HG03025 (cell line): ENCODE measurements around the gene CPPED1.

Experiments
- ATAC-seq: cut with Tn5 transposase; IDR thresholded peaks from one replicate; pipeline ENCODE4 v1.9.1; 2021; ENCODE audit warnings: mild to moderate bottlenecking, moderate library complexity; ENCODE audit not compliant: unreplicated experiment, low FRiP score

Gene CPPED1

DNA sequence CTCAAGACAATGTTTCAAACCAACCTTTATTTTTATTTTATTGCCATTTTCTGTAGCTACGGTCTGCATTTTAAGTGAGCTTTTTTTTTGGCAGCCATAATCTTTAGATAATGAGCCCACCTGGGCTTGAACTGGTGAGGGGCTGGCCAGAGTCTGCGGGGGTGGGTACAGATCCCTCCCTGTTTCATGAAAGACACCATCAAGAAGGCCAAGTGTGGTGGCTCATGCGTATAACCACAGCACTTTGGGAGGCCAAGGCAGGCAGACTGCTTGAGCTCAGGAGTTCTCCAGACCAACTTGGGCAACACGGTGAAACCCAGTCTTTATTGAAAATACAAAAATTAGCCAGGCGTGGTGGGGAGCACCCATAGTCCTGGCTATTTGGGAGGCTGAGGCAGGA lies 113.7 kb downstream of the CPPED1 start:
- ATAC-seq: no peak

DNA sequence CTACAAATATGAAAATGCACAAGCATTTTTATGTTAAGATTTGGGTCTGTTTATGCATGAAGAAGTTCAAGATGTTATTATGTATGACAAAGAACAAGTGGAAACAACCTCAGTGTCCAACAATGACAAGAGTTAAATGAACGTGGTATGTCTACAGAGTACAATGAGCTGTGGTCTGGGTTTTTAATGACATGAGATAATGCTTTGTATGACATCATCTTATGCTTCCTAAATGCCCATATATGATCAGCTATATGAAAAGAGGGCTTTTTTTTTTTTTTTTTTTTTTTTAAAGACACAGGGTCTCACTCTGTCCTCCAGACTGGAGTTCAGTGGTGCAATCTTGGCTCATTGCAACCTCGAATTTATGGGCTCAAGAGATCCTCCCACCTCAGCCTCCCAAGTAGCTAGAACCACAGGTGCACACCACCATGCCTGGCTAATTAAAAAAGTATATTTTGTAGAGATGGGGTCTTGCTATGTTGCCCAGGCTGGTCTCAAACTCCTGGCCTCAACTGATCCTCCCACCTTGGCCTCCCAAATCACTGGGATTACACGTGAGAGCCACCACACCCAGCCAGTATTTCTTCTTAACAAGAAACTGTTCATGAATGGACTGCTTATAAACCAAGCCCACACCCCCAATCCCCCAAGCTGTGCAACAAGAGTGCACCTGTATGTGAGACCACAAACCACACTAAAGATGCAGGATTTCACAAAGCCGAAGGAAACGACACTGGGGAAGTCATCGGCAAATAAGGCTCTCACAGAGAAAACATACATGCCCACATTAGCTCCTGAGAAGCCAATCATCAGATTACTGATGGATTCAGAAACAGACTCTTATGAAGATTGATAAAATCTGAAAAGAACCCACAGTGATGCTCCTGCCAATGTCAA lies 114.5 kb downstream of the CPPED1 start:
- no peak for ATAC-seq

DNA sequence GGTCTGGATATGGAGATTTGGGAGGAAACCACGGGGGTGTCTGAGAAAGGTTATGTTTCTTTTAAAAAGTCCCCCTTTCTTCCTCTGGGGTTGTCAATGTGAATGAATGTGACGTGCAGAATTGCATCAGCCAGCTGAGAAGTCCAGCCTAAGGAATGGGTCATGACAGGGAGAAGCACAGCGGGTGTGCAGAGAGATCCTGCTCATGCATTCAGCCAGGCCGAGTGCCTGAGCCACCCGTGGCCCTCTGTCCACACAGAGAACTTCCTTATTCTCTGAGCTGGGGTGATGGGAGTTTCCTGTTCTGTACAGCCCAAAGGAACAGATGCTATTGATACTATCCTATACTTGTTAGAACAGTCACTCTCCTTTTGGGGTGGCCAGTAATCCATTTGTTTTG lies 117.9 kb downstream of the CPPED1 start:
- ATAC-seq: no peak

DNA sequence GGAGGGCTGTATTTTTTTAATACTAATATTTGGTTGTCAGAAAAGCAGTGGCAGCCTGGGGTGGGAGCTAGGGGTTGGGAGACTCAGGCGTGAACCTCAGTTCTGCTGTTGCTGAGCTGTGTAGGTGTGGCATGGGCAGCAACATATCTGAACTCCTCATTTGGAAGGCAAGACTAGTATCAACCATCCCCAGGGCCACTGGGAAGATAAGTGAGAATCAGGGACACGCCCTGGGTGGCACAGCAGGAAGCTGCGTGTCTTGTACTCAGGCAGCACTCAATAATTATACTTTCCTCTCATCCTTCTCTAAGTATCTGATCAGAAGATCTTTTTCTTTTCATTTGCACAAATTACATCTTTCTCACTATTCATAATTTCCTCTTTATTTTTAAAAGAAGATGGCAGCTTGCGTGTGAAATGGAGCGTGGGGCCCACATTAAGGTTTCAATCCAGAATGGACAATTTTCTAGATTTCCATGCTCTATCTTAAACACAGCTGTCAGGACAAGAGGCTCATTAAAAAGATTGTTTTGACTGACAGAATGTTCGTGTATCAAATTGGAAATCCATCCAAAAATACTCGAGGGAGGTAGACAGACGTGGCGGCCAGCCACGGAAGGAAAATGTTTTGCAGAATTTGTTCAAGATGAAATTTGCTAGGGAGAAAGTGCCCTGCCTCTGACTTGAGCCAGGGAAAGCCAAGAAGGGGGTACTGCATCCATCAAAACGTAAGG lies 121.1 kb downstream of the CPPED1 start:
- ATAC-seq: no peak

DNA sequence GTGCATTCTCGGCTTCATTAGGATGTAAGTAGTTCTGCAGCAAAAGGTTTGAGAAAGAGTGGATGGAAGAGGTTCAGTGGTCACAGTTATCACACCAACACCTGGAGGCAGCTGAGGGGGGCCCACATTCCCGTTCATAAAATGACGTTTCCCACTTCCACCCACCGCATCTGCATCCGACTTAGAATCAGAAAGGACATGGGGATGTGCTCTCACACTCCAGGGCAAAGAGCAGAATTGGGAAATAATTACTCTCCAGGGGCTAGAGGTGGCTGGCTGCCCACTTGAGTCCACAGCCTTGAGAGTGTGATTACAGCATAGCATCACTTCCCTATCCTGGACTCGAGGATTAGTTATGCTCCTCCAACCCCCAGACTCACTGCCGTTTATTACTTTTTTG lies 122.0 kb downstream of the CPPED1 start:
- ATAC-seq: no peak

DNA sequence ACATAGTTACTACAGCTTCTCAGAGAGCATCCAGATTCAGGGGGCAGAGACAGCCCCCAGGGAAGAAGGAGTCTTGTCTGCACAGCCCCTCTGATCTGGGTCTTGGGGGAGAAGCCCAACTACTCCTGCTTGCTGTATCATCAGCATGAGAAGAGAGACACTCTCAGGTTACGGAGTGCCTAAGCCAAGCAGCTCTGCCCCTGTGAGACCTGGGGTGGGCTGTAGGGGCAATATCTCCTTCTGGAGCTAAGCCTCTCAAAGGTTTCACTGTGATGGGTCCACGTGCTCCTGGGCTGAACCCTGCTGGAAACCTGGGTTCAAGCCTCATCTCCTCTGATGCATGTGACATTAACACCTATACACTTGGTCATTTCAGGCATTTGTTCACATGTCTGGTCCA lies 123.2 kb downstream of the CPPED1 start:
- ATAC-seq: no peak

DNA sequence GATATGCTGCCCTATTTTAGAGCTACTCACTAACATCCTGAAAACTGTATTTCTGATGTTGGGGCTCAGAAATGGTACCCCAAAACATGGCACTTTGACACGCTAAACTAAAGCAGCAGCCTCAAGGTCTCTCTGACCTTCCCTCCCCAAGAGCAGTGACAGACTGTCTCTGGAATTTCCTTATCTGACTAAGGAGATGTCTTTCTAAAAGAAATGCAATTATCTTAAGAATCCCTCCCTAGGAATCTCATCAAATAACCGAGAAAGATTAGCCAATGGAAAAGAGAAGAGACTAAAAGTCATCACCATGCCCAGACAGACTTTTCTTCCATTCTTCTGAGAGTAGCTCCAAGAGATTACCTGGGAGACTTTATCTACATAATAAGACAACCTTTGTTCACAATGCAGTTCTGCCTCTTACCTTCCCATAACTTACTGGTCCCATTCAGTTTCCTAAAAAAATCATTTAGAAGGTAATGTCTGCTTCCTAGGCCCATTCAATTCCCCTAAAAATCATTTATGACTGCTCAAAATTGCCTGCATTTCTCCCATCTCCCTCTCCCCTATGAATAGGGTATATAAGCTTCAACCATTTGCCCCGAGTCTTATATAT lies 123.9 kb downstream of the CPPED1 start:
- ATAC-seq: no peak

DNA sequence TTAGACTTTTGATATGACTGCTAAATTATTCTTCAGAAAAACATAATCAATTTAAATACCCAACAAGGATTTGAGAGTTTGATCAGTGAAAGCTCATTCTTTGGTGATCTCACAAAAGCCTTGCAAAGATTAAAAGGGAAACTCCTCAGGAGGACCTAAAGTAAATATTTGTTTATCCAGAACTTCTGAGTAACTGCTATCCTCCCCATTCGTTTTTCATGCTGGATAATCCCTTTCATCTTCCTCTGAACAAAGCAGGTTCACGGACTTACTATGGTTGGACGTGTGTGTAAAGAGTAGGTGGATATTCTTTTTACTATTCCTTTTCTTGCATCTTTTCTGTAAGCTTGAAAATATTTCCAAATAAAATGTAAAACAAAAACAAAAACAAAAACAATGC lies 124.7 kb downstream of the CPPED1 start:
- ATAC-seq: no peak

DNA sequence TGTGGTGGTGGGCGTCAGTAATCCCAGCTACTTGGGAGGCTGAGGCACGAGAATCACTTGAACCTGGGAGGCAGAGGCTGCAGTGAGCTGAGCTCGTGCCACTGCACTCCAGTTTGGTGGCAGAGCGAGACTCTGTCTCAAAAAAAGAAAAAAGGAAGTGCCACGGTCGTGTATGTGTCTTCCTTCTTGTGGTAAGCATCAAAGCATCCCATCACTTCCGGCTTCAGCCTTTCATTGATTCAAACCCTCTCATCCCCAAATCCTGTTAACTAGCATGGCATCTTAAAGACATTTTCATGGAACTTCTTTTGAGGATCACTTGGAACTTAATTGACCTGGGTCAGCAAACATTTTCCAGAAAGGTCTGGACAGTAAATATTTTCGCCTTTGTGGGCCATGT lies 126.2 kb downstream of the CPPED1 start:
- ATAC-seq: no peak

DNA sequence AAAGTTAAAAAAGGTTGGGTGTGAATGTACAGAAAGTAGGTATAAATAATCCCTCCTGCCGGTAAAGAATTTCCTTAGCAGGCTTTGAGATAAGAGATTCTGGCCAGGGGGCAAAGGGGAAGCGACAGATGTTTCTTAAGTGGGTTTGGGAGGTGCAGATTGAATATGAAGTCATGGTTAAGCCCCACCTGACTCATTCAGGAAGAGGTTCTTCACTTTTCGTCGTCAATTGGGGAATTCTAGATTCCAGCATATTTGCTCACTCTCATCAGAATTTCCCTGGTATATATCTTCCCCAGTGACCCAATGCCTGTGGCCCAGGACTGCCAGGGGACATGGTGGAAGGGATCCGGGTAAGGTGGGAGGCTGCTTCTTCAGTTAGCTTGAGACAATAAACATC lies 127.8 kb downstream of the CPPED1 start:
- no peak for ATAC-seq

DNA sequence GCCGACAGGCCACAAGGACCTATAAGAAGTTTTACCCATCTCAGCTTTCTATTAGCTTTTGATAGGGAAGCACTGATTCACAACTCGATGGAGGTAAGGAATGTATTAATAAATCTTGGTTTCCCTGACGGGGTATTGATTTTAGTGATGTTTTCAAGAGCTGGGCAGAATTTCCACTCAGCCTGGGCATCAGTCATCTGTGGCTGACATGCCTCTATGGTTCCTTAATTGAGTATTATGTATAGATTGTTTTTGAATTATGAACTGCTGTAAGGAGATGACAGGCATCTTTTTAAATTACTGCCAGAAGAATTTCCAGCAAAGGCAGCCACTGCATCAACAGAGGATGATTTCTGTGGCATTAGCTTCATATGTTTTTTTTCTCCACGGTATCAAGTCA lies 128.6 kb downstream of the CPPED1 start:
- ATAC-seq: no peak

DNA sequence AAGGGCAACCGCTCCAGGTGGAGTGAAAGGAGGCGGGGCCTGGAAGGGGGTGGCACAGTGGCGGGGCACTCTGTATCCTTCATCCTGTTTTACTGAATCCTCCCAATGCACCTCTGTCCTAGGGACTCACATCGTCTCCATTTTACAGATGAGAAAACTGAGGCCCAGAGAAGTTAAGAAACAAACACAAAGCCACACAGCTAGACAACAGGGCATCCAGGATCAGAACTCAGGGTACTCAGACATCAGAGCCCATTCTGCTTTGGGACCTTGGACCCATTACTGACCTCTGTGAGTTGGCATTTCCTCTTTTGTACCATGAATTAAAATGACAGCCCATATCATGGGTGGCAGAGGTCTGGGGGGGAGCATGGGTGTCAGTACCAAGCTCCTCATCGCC lies 129.2 kb downstream of the CPPED1 start:
- no peak for ATAC-seq

DNA sequence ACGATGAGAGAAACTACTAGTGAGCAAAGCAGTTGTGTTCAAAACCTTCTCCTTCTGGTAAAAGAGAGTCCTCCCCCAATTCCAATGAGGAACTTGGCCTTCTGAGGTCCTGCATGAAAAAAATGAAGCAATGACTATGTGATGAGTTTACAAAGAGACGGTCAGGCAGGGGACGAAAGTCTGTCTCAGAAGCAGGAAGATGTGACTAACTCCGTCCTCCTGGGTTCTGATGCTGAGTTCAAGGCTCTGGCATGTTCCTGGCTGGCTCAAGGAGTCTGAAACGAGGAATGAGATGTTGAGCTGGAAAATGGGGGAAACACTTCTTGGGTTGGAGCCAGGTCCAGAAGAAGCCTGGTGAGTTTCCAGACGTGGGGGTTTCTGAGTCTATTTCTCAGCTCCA lies 129.6 kb downstream of the CPPED1 start:
- ATAC-seq: no peak

DNA sequence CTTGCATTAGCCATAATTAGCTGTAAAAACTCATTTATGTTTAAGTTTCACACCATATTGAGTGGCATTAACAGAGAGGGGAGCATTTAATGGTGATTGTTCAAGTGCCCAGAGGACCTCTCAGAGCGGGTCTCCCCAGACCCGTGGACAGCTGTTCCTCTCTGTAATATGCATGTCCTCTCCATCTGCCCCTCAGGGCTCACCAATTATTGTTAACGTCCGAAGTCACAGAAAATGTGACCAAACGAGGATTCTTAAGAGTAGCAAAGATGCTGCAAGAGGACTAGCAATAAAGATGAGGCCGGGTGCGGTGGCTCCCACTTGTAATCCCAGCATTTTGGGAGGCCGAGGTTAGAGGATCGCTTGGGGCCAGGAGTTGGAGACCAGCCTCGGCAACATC lies 130.2 kb downstream of the CPPED1 start:
- no peak for ATAC-seq

DNA sequence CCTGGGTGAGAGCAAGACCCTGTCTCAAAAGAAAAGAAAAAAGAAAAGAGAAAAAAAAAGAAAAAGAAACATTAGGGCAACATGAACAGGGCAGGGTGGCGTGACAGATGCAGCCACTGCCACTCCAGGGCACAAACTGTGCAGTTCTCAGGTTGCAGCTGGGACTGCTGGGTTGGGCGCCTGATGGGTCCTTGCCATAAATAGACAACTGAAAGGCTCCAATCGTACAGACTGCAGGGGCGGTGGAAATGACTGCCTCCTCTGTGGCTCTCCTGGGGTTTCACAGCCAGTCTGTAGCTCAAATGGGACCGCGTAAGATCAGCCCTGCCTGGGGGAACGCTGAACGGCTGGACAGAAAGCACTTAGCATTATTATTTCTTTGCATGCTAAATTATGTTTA lies 130.7 kb downstream of the CPPED1 start:
- no peak for ATAC-seq

DNA sequence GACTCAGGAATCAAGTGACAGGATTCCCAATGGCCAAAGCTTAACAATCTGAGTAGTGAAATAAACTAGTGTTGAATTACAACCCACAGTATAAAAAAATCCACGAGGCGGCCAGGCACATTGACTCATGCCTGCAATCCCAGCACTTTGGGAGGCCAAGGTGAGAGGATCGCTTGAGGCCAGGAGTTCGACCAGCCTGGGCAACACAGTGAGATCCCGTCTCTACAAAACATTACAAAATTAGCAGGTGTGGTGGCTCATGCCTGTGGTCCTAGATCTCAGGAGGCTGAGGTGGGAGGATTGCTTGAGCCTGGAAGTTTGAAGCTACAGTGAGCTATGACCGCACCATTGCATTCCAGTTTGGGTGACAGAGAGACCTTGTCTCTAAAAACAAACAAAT lies 133.8 kb downstream of the CPPED1 start:
- no peak for ATAC-seq

DNA sequence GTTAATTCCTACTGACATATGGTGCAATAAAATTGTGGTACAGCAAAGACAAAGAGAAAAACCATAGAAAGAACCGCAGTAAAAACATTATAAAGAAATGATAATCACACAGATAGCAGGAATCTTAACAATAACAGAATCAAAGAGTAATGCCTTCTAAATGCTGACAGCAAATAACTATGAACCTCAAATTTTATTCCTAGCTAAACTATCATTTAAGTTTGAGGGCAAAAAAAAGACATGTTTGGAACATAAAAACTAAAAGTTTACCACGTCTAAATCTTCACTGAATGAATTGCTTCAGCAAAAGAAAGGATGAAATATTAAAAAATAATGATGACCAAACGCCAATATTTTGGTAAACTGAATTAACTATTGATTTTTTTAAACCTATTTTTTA lies 135.8 kb downstream of the CPPED1 start:
- no peak for ATAC-seq

DNA sequence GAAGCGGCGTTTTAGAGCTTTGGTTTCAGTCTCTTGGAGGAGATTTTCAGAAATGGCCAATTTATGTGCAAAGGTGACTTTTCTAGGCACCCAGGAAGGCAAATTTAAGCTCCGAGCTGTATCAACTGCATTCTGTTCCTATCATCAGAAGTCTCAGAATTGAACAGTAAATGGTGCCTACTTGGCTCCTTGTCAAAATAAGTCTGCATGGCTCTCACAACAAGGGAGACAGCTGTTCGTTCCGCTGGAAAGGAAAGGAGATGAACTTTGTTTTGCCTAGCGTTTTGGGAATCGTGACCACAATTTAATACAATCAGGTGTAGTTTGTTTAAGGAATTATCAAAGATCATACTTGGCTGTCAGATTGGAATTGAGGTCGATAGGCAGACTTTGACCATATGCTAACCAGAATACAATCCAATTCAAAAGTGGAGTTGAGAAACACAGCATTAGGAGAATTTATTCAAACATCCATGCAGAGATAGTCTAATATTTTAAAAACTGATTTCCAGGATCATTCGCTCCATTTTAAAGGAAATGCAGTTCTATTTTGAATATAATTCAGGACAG lies 139.4 kb downstream of the CPPED1 start:
- ATAC-seq: no peak

DNA sequence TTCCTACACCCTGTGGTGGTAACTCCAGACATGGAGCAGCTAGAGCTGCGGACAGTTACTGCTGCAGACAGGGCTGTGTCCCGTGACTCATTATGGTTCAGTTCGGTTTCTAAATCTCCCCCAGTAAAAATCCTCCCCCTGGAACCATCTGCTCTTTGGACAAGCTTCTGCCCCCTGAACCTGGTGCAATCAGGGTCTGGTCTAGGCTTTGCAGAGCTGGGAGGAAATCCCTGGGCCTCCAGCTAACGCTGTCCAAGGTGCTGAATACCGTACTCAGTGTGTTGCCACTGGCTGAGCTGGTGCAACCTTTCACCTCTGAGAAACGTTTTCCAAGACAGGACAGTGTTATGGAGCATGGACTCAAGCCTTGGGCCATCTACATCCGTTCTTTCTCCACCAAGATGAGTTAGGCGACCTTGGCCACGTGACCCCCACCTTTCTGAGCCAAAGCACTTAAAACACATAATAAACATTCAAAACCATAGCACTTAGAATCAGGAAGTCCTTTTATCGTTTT lies 142.0 kb downstream of the CPPED1 start:
- no peak for ATAC-seq

DNA sequence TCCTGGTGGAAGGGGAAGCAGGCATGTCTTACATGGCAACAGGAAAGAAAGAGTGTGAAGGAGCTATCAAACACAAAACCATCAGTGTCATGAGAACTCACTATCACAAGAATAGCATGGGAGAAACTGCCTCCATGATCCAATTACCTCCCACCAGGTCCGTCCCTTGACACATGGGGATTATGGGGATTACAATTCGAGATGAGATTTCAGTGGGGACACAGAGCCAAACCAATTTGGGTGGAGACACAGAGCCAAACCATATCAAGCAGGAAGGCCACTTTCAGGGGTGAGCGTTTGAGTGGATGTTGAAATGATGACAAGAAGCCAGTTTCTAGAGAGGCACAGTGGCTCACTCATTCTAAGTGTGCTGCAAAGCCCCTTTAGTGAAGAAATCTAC lies 143.8 kb downstream of the CPPED1 start:
- ATAC-seq: no peak

DNA sequence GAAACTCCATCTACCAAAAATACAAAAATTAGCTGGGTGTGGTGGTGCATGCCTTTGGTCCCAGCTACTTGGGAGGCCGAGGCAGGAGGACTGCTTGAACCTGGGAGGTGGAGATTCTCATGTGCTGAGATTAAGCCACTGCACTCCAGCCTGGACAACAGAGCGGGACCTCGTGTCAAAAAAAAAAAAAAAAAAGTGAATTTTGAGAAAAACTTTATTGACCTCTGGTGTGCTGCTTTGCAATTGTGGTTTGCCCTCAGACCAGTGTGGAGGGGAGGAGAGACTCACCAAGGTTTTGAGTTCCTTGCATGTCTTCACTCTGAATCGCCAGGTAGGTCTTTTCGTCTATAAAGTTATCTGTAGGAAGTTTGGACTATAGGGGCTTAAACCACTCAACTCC lies 145.2 kb downstream of the CPPED1 start:
- ATAC-seq: no peak
